CD14-positive monocyte (primary cell): ENCODE measurements around the gene KCTD19. TPM values are rescaled to one million over a fixed set of nuclear protein-coding genes. Genes with fewer than 3 reads are reported as not detected.

Source experiments
- DNase-seq, 3 donors: peaks; one replicate each; pipeline ENCODE4 v3.0.0-alpha.2; 2011 to 2022
- H2AFZ ChIP-seq: 2 replicates; pipeline ENCODE4 v1.6.0; 2012; ENCODE audit warnings: mild to moderate bottlenecking, low read depth, low read length, inconsistent platforms; ENCODE audit not compliant: insufficient read depth, poor library complexity, severe bottlenecking
- H3K27ac ChIP-seq, 2 donors: 1 replicate in 1 of 2; 2 replicates in 1 of 2; pipeline ENCODE4 v1.5.1; 2012 to 2013; ENCODE audit warnings: low read length in 2 of 2, control low read depth in 1 of 2, inconsistent platforms in 1 of 2, low read depth in 1 of 2, mild to moderate bottlenecking in 1 of 2
- H3K27me3 ChIP-seq, 2 donors: one replicate each; pipeline versions ENCODE4 v1.6.0 to v1.6.1; 2011 to 2013; ENCODE audit warnings: low read length in 2 of 2; ENCODE audit not compliant: control insufficient read depth in 2 of 2, insufficient read depth in 2 of 2
- H3K36me3 ChIP-seq, 2 donors: replicated peaks in 1 of 2; 1 replicate in 1 of 2; 2 replicates in 1 of 2; pipeline versions ENCODE4 v1.5.1 to v1.6.1; 2012 to 2013; ENCODE audit warnings: low read length in 2 of 2, control low read depth in 1 of 2, inconsistent platforms in 1 of 2, mild to moderate bottlenecking in 1 of 2; ENCODE audit not compliant: insufficient read depth in 2 of 2, control insufficient read depth in 1 of 2
- H3K4me1 ChIP-seq, 2 donors: 1 replicate in 1 of 2; 2 replicates in 1 of 2; pipeline versions ENCODE4 v1.5.1 to v1.6.1; 2012 to 2013; ENCODE audit warnings: low read length in 2 of 2, control low read depth in 1 of 2, inconsistent platforms in 1 of 2, mild to moderate bottlenecking in 1 of 2, moderate library complexity in 1 of 2; ENCODE audit not compliant: insufficient read depth in 2 of 2, control insufficient read depth in 1 of 2
- H3K4me2 ChIP-seq: replicated peaks from 2 replicates; pipeline ENCODE3; 2012; ENCODE audit warnings: low read length, moderate library complexity, mild to moderate bottlenecking; ENCODE audit not compliant: poor library complexity, severe bottlenecking; ENCODE audit errors: extremely low read depth
- H3K4me3 ChIP-seq, 3 experiments: fragments of 200-600 bp in 1 of 3; sonication (generic) in 1 of 3; replicated peaks in 1 of 3; 1 replicate in 2 of 3; 2 replicates in 1 of 3; pipeline ENCODE4 v1.5.1; 2011 to 2013; ENCODE audit warnings: low read length in 3 of 3, mild to moderate bottlenecking in 3 of 3, control low read depth in 2 of 3, low read depth in 2 of 3, inconsistent platforms in 1 of 3, moderate library complexity in 1 of 3
- H3K79me2 ChIP-seq: 2 replicates; pipeline ENCODE4 v1.6.0; 2012; ENCODE audit warnings: mild to moderate bottlenecking, control low read depth, inconsistent platforms, low read length, moderate library complexity; ENCODE audit not compliant: insufficient read depth
- H3K9ac ChIP-seq: 2 replicates; pipeline ENCODE4 v1.6.0; 2017; ENCODE audit warnings: low read length, mild to moderate bottlenecking; ENCODE audit not compliant: insufficient read depth, poor library complexity, severe bottlenecking
- H3K9me3 ChIP-seq, 2 donors: replicated peaks in 1 of 2; 1 replicate in 1 of 2; 2 replicates in 1 of 2; pipeline versions ENCODE4 v1.5.1 to v1.6.1; 2012 to 2013; ENCODE audit warnings: low read length in 2 of 2, control low read depth in 1 of 2; ENCODE audit not compliant: control insufficient read depth in 1 of 2, insufficient read depth in 1 of 2
- H4K20me1 ChIP-seq: 2 replicates; pipeline ENCODE4 v1.6.0; 2012; ENCODE audit warnings: mild to moderate bottlenecking, low read length, control low read depth, moderate library complexity; ENCODE audit not compliant: insufficient read depth
- H3K27ac Mint-ChIP-seq, 7 donors: one replicate each; pipeline ENCODE4 v1.8.0; 2020; ENCODE audit warnings: mild to moderate bottlenecking in 7 of 7, mixed read lengths in 7 of 7, moderate library complexity in 6 of 7, inconsistent platforms in 2 of 7
- H3K27me3 Mint-ChIP-seq, 3 donors: one replicate each; pipeline ENCODE4 v1.8.0; 2021 to 2022; ENCODE audit warnings: low read depth in 3 of 3, mild to moderate bottlenecking in 3 of 3, mixed read lengths in 3 of 3, moderate library complexity in 3 of 3, inconsistent platforms in 1 of 3
- H3K36me3 Mint-ChIP-seq, 2 donors: one replicate each; pipeline ENCODE4 v1.8.0; 2020; ENCODE audit warnings: mixed read lengths in 2 of 2, inconsistent platforms in 1 of 2, mild to moderate bottlenecking in 1 of 2
- H3K4me1 Mint-ChIP-seq: one replicate; pipeline ENCODE4 v1.8.0; 2020; ENCODE audit warnings: mild to moderate bottlenecking, mixed read lengths
- H3K4me3 Mint-ChIP-seq, 2 donors: one replicate each; pipeline ENCODE4 v1.8.0; 2020; ENCODE audit warnings: mild to moderate bottlenecking in 2 of 2, mixed read lengths in 2 of 2, moderate library complexity in 1 of 2
- H3K9me3 Mint-ChIP-seq, 7 donors: one replicate each; pipeline ENCODE4 v1.8.0; 2020 to 2022; ENCODE audit warnings: mixed read lengths in 7 of 7, mild to moderate bottlenecking in 6 of 7, moderate library complexity in 6 of 7, inconsistent platforms in 2 of 7
- WGBS: methylation state at CpG from one replicate; pipeline ENCODE4 v1.1.5; 2013; ENCODE audit warnings: missing lambda C conversion rate; ENCODE audit not compliant: insufficient coverage; 5-methylcytosine and 5-hydroxymethylcytosine counted together
- intact Hi-C, 2 donors: fragments of 100-400 bp; cut with micrococcal nuclease; formaldehyde crosslinking; loops; one replicate each; pipeline versions ENCODE4 v1.15.0 to v1.15.1; 2023
- polyA plus RNA-seq, 3 donors: library from polyadenylated mRNA; depleted of rRNA in 1 of 3; unstranded in 2 of 3; stranded (reverse) in 1 of 3; fragments of 300-500 nt in 2 of 3; fragments of >200 nt in 1 of 3; fragmentation: Illumina TruSeq in 2 of 3; gene quantifications; 1 replicate in 2 of 3; 2 replicates in 1 of 3; pipeline ENCODE4 v1.2.3, GENCODE V29; 2012 to 2021
- TF ChIP-seq, protein P1 (sequence below): fragments of 200-600 bp; IDR thresholded peaks from one replicate; pipeline ENCODE4 v1.8.0; 2022; ENCODE audit warnings: antibody characterized with exemption, mild to moderate bottlenecking

The KCTD19 gene
- polyA plus RNA-seq, 3 donors, result not detected

DNA sequence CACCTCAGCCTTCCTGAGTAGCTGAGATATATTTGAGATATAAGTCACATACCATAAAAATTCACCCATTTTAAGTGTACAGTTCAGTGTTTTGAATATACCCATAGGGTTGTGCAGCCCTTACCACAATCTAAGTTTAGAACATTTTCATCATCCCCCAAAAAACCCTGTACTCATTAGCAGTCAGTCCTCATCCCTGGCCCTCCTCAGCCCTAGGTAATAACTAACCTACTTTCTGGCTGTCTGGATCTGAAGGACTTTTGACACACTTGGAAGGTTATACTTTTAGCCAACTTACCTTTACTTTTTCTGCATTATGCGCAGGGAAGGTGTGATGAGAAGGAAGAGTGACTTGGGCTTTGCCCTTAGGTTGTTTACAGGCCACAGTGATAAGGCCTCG, 51.2 kb downstream of the KCTD19 start:
- Histone ChIP-seq H3K27me3 (no peaks in the 10 kb centered on the region), H3K36me3 (no peaks in the 10 kb centered on the region), H3K9ac (no peak overlapping the region), H2AFZ (no peak overlapping the region), H4K20me1 (no peaks in the 10 kb centered on the region), H3K4me3 (no peak overlapping the region), H3K9me3 (no peaks in the 10 kb centered on the region), H3K4me2 (no peak overlapping the region), H3K79me2 (peaks cover 4% of the 10 kb centered on the region), H3K4me1 (peaks cover 12 to 20% of the 10 kb centered on the region in 2 donors), H3K27ac (no peak overlapping the region)
- Mint-ChIP-seq H3K36me3 (peaks cover 16 to 18% of the 10 kb centered on the region in 2 donors), H3K4me3 (no peak overlapping the region), H3K27ac (peak overlapping the region in 2 of 7 donors; percentile 13 to 18), H3K4me1 (peaks cover 14% of the 10 kb centered on the region), H3K9me3 (no peaks in the 10 kb centered on the region), H3K27me3 (peaks cover 0 to 5% (median 4%) of the 10 kb centered on the region in 3 donors)
- no CpG with 5 or more reads among the region's 2 CpGs for WGBS
- TF ChIP-seq, protein P1, sequence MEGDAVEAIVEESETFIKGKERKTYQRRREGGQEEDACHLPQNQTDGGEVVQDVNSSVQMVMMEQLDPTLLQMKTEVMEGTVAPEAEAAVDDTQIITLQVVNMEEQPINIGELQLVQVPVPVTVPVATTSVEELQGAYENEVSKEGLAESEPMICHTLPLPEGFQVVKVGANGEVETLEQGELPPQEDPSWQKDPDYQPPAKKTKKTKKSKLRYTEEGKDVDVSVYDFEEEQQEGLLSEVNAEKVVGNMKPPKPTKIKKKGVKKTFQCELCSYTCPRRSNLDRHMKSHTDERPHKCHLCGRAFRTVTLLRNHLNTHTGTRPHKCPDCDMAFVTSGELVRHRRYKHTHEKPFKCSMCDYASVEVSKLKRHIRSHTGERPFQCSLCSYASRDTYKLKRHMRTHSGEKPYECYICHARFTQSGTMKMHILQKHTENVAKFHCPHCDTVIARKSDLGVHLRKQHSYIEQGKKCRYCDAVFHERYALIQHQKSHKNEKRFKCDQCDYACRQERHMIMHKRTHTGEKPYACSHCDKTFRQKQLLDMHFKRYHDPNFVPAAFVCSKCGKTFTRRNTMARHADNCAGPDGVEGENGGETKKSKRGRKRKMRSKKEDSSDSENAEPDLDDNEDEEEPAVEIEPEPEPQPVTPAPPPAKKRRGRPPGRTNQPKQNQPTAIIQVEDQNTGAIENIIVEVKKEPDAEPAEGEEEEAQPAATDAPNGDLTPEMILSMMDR, result no peak
- intact Hi-C loops, result loop anchor here in 1 of 2 donors (5.0 kb wide), 1 partner anchor 122 kb away; no protein-coding TSS in a partner anchor
- no peak for DNase-seq

DNA sequence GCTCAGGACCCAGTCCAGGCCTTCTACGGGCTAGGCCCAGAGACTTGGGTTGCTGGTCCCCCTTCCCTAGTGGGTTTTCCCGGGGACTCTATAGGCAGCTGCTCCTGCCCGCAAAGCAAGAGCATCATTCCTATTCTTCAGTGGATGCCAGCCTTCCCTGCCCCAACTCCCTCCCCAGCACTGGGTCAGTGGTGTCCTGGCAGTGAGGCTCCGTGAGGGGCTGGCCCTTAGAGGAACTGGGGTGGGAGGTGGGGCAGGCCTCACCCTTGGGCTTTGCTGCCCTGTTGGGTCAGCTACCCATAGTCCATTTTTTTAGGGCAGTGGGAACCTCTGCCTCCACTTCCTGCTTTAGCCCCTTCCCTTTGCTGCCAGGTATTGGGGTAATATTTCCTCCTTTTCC, 55.1 kb downstream of the KCTD19 start:
- DNase-seq, result no peak

More for the DNA sequence above, 55.1 kb downstream of the KCTD19 start:
- WGBS, result 100% methylated on average over 1 of the region's 4 CpGs
- H3K27me3 Mint-ChIP-seq, result peaks cover 2 to 10% (median 8%) of the 10 kb centered on the region in 3 donors
- Histone ChIP-seq H3K27me3 (no peaks in the 10 kb centered on the region), H3K27ac (no peak overlapping the region), H3K9me3 (no peaks in the 10 kb centered on the region), H4K20me1 (no peaks in the 10 kb centered on the region), H3K9ac (no peak overlapping the region), H3K4me3 (no peak overlapping the region), H2AFZ (no peak overlapping the region), H3K4me2 (no peak overlapping the region), H3K79me2 (no peaks in the 10 kb centered on the region), H3K36me3 (no peaks in the 10 kb centered on the region), H3K4me1 (no peaks in the 10 kb centered on the region)
- TF ChIP-seq, protein P1, result no peak
- H3K27ac Mint-ChIP-seq, result peak overlapping the region in 1 of 7 donors; percentile 52
- H3K36me3 Mint-ChIP-seq, result peaks cover 7 to 9% of the 10 kb centered on the region in 2 donors
- H3K4me3 Mint-ChIP-seq, result no peak overlapping the region
- H3K4me1 Mint-ChIP-seq, result no peaks in the 10 kb centered on the region
- intact Hi-C loops, result no loop called here
- H3K9me3 Mint-ChIP-seq, result no peaks in the 10 kb centered on the region
